GM21825 (cell line): ENCODE results near the gene DENND1C.
"Not testable (repeated sequence)": the region's sequence is repeated elsewhere in the genome, so short reads cannot be mapped to it uniquely, and the experiment has no call there.

Experiments
- ATAC-seq: cut with Tn5 transposase; IDR thresholded peaks from one replicate; pipeline ENCODE4 v1.9.1; 2021; ENCODE audit warnings: mild to moderate bottlenecking, moderate library complexity; ENCODE audit not compliant: unreplicated experiment

Gene DENND1C

GRCh38 chr19:6457958-6458694 is 23.5 kb downstream of the DENND1C start:
- ATAC-seq, result no peak

- no peak for ATAC-seq
Observed at GRCh38 chr19:6455924-6456323, 25.7 kb downstream of the DENND1C start.

- no peak for ATAC-seq
Observed at GRCh38 chr19:6453951-6454565, 27.5 kb downstream of the DENND1C start.

- no peak for ATAC-seq
Observed at GRCh38 chr19:6452899-6453298, 28.7 kb downstream of the DENND1C start.

- ATAC-seq, result no peak
Observed at GRCh38 chr19:6452223-6452614, 29.4 kb downstream of the DENND1C start.

GRCh38 chr19:6451583-6452222 is 29.9 kb downstream of the DENND1C start:
- ATAC-seq, result no peak

GRCh38 chr19:6450166-6450565 is 31.4 kb downstream of the DENND1C start:
- ATAC-seq, result no peak

GRCh38 chr19:6448045-6448444 is 33.5 kb downstream of the DENND1C start:
- no peak for ATAC-seq

GRCh38 chr19:6446452-6446851 is 35.1 kb downstream of the DENND1C start:
- ATAC-seq, result no peak

- no peak for ATAC-seq
Observed at GRCh38 chr19:6443986-6444385, 37.6 kb downstream of the DENND1C start.

GRCh38 chr19:6442087-6442688 is 39.4 kb downstream of the DENND1C start:
- ATAC-seq, result no peak

- ATAC-seq, result no peak
Observed at GRCh38 chr19:6440905-6441304, 40.7 kb downstream of the DENND1C start.

GRCh38 chr19:6439743-6440142 is 41.8 kb downstream of the DENND1C start:
- ATAC-seq, result no peak

GRCh38 chr19:6433663-6434062 is 47.9 kb downstream of the DENND1C start, which contains the start of gene SLC25A41:
Gene SLC25A41 (minus strand): TSS chr19:6433763. CDS start chr19:6433693, 70 bp downstream.
- ATAC-seq, result no peak

- ATAC-seq, result no peak
Observed at GRCh38 chr19:6433165-6433564, 48.4 kb downstream of the DENND1C start.

- no peak for ATAC-seq
Observed at GRCh38 chr19:6431891-6432290, 49.7 kb downstream of the DENND1C start.

- no peak for ATAC-seq
Observed at GRCh38 chr19:6429419-6430221, 52.0 kb downstream of the DENND1C start.

GRCh38 chr19:6428692-6429418 is 52.7 kb downstream of the DENND1C start:
- ATAC-seq, result not testable (repeated sequence)

GRCh38 chr19:6427131-6427530 is 54.5 kb downstream of the DENND1C start:
- ATAC-seq, result no peak
